NCI-H2171 treated with DMSO at 0.1 percent for 48 hours (cell line): ENCODE measurements around the gene SRC.
A peak's percentile ranks its signal among the peaks of the same experiment; 100 is the strongest.

Source experiments
- DNase-seq: peaks from one replicate; lab custom pipeline; 2025; lab: John Stamatoyannopoulos, UW

Gene SRC

DNA sequence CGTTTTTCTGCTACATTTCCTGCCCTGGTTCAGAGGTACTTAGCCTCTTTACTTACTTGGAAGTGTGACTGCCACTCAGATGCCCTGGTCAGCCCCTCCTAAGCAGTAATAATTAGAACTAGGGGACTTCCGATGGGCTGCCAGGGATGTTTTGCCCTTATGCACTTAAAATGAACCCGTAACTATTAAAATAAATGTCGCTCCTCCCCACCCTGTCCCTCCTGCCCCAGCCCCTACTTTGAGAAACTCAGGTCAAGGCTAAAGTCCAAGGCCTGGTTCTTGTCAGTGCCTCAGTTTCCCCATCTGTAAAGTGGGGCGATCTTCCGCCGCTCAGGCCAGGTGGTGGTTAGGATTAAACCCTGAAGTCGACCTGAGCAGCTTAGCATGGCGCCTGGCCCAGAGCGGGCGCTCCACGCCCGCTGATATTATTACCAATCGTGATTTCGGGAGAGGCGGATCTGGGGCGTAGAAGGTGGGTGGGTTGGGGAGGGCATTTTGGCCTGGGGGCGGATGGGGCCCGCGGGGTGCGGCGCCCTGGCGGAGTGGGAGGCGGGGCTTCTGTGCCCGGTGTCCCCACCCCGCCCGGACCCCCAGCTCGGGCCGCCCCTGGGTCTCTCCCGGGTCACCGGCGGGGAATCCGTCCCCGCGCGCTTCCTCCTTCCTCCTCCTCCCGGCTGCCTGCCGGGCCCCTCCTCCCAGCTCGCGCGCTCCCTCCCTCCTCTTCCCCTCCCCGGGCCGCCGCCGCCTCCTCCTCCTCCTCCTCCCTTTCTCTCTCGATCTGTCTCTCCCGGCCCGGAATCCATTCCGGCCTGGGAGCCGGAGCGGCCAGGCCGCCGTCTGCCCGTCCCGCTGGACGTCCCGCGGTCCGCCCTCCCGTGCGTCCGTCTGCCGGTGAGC, at the start of gene SRC:
Gene SRC, plus strand, starts transcription at position 802 of the 897 bp plus-strand sequence. CDS start 38,014 bp downstream, outside the sequence.
- DNase-seq: peak; percentile 64

DNA sequence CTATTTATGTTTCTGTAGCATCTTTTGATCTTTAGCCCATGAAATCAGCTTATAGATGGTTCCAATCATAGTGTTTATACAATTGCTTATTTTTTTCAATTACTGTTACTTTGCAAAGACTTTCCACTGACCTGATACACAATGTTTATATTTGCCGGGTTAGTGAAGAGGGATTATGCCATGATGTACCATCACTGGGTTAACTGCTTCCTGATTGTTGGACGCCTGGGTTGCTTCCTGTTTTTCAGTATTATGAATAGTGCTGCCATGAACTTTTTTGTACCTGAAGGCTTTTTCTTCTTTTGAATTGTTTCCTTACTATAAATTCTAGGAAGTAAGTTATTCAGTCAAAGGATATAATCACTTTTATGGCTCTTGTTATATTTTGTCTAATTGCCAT, 49.6 kb upstream of the SRC start:
- no peak for DNase-seq

DNA sequence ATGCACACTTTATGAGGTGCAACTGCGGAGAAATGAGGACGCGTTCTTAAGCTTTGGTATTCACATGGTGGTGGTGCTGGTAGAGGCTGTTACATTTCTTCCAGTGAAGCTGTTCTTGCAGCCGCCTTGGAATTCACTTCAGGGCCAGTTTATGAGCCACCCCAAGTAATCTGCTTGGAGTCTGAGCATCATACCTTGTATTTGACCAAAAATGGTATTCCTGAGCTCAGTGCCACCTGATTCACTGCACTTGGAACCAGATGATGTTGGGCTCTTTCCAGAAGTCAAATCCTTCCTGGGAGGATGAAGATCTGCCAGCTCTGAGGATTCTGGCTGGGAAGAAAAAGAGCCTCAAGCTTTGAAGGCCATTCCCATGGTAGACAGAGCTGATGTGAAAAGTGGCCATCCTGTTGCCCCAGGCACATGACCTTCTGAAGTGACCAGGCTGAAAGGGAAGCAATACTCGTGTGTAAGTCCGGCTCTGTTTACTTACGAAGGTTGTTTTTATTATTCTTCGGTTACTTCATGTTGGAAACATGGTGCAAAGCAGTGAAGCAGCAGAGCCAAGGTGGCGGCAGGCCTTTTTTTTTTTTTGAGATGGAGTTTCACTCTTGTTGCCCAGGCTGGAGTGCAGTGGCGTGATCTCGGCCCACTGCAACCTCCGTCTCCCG, 48.7 kb upstream of the SRC start:
- no peak for DNase-seq

DNA sequence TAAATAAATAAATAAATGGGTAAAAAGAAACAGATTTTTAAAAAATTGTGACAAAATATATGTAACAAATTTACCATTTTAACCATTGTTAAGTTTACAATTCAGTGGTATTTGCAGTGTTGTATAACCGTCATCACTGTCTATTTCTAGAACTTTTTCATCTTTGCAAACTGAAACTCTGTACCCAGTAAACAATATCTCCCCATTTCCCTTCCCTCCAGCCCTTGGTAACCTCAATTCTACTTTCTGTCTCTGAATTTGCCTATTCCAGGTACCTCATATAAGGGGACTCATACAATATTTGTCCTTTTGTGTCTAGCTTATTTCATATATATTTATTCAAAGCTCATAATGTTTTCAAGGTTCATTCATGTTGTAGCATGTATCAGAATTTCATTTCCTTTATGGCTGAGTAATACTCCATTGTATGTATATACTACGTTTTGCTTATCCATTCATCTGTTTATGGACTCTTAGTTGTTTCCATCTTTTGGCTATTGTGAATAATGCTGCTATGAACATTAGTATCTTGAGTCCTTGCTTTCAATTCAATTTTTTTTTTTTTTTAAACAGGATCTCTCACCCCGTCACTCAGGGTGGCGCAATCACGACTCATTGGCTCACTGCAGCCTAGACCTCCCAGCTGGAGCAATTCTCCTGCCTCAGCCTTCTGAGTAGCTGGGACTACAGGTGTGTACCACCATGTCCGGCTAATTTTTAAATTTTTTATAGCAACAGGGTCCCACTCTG, 47.6 kb upstream of the SRC start:
- DNase-seq: no peak

DNA sequence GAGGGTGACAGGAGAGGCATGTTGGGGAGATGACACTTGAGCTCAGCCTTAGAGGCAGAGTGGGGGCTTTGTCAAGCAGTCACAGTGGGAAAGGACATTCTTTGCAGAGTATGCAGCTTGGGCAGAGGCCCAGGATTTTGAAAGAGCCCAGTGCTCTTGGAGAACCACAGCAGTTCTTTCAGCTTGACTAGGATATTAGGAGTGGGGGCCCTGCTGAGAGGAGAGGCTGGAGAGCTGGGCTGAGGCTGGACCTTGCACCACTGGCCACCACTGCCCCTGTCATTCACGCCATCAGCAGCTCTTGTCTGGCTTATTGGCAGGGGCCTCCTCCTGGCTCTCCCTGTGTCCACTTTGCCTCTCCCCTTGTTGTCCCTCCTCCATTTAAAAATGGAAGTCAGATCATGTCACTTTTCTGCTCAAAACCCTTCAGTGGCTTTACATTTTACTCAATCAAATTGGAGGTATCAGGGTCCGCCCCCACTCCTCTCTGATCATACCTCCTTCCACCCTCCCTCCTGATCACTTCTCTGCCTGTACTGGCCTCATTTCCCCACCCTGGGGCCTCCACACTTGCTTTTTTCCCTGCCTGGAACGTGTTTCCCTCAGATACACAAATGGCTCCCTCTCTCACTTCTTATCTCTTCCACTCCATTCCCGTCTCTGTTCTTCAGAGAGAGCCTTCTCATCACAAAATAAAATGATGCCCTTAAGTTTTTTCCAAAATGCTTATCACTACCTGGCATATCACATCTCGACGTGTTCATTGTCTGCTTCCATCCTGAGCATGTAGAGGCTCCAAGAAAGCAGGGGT, 46.0 kb upstream of the SRC start:
- no peak for DNase-seq

DNA sequence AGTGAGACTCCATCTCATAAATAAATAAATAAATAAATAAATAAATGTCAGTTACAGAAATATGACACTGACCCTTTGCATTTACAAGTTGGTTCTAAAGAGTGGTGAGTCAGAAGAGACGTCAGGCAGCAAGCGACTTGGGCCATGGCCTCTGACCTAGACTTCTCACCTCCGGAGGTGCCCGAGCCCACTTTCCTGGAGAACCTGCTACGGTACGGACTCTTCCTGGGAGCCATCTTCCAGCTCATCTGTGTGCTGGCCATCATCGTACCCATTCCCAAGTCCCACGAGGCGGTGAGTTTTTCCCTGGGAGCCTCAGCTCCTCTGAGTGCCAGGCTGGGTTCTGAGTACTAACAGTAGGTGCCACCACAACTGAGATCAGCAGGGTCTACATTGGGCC, 44.8 kb upstream of the SRC start:
- DNase-seq: no peak

DNA sequence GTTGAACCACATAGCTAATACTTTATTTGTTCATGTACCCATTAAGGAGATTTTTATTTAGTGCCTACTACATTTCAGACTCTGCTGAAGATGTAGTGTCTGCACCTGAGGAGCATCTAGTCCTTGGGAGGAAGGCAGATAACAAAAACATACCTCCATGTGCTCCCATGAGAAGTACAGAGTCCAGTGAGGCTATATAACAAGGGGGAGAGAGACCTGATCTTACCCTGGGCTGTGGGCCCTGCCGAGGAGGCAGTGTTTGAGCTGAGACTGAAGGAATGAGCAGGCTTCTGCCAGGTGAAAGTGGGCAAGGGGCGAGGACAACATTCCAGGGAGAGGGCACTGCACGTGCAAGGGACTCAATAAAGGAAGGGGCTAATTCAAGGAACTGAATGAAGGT, 44.4 kb upstream of the SRC start:
- DNase-seq: no peak

DNA sequence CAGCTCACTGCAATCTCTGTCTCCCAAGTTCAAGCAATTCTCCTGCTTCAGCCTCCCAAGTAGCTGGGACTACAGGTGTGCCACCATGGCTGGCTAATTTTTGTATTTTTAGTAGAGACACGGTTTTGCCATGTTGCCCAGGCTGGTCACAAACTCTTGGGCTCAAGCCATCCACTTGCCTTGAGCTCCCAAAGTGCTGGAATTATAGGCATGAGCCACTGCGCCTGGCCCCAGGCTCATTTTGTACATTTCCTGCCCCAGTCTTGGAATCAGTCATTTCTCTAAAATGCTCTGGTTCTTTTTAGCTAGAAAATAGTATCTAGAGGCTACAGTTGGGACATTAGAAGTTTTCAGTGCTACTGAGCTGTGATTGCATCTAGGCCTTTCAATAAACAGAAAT, 43.0 kb upstream of the SRC start:
- DNase-seq: no peak

DNA sequence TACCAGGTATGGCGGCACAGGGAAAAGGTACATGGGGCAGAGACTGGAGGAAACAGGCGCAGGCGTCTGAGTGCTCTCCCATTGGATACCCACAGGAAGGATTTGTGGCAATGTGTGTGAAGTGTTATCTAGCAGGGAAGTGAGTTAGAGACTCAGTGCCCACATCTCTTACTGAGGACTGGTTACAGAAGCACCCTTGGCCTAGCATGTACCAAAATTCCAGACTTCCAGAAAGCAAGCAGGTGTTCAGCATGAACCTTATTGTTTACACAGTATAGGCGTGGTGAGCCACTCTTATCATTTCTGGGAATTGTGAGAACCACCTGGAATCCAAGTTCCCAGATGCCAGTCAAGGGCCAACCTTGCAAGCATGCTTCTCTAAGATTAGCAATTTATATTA, 42.3 kb upstream of the SRC start:
- DNase-seq: peak; percentile 71

DNA sequence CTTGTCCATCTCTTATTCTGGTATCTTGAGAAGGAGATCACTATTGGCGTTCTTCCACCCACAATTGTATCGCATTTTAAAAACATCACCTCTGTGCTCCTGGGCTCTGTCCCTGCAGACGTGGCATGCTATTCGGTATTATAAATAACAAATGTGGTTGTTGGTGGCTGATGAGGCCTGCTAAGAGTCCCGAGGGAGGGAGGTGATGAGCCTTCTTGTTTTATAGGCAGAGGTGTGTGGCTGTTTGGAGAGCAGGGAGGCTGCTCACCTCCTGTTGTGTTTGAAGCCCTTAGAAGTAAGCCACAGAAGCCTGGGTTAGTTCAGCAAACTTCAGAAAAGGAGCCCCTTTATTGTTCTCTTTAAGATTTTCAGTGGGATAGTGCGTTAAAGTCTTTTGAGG, 40.9 kb upstream of the SRC start:
- peak; percentile 55 for DNase-seq

DNA sequence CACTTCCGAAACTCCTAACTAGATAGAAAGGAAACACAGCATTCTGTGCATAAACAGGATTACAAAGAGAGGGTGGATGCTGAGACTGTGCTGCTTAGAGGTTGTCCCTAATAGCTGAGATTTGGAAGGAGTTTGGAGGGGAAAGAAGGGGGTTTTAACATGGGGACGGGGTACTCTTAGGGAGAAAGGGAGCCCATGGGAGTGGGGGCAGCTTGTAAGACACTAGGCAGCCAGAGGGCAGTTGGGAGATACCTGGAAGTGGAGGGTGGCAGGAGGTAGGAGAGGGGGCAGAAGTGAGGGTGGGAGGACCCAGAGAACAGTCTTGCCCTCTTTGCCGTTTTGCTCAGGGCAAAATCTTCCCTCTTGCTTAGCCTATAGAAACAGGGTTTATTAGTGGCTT, 40.1 kb upstream of the SRC start:
- no peak for DNase-seq

DNA sequence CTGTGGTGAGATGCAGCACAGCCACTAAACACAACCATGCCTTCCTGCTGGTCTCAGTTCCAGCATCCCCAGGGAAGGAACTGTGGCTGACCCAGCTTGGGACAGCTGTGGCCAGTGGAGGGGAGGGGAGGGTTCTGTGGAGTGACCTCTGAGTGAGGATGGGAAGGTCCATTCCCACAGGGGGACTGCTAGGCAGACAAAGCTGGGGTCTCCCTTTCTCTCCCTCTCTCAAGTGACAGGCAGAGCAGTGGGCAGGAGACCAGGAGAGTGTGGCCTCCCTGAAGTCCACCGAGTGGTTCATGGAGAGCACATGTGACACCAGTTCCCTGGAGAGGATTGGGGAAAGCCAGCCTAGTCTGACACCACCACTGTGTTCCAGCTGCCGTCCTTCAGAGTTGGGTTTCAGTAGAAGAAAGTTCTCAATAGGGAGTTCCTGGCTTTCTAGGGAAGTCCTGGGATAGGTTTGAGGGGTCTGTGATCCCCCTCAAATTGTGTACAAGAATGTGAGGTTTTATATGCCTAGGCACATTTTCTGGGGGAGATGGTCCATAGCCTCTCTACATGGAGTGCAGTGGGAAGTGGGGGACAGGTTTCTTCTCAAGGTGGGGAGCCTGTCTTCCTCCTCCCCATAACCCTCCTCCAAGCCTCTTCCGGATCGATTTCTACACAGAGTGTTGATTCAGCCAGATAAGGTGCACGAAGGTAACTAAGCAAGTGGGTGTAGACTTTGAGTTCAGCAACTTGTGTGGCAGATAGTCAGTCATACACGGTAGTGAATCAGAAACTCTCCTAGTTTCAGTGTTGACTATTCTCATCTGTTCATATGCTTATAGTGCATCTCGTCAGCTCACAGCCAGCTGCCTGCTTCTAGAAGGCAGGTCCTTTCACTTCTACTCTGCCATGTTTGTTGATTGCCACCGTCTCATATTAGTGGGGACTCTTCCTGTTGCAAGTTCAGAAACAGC, 37.6 kb upstream of the SRC start:
- DNase-seq: no peak

DNA sequence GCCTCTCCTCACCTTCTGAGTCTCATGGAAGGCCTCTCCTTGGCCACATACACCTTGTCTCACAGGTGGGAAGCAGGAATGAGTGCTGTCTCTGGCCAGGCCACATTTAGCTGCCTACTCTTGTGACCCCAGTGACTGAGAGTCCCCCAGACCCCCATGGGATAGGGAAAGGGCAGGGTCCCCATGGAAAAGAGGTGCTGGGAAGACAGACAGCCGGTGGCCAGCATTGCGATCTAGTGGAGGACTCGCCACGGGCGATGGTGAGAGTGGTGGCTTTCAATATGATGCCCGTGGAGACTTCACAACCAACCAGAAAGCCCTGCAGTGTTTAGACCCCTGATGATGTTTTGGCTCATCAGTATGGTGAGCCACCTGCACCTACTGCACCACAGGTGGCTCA, 36.6 kb upstream of the SRC start:
- no peak for DNase-seq

DNA sequence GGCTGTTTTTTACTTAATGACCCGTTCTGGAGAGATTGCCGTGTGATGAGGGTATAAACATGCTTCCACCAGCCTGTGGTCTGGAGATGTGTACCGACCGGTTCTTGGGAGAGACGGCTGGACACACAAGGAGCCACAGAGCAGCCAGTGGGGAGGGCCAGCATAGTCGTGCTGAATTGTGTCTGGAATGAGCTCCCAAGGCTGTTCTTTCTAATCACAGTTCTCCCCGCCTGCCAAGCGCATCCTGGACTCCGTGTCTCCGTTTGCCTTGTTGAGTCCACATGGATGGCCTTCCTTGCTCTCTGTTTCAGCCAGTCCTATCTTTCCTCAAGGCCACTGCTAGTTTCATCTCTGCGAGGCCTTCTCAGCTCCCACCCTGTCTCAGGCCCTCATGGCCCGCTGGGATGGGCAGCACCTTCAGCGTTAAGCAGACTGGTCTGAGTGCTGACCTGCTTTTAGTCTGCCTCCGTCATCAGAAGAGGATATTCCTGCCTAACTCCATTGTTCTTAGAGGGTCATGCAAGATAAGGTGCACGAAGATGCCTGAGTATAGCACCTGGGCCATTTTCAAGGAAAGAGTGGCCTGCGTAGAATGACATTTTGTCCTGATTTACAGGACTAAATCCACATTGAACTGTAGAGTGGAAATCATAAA, 35.9 kb upstream of the SRC start:
- DNase-seq: no peak

DNA sequence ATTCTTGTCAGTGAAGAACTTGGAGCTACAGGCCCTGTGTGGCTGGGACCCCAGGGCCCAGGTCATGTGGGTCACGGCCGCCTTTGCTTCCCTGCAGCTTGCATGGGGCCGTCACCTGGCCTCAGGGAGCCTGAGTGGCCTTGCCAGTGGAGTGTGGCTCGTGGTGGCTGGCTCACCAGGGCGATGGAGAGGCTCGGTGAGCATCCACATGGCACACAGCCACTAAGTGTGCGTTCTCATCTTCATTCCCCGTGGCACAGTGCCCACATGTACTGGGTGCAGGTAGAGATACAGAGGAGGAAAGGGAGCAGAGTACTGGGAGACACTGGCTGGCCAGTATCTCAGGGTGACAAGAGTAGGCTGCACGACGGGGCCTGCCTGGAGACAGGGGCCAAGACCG, 35.0 kb upstream of the SRC start:
- no peak for DNase-seq

DNA sequence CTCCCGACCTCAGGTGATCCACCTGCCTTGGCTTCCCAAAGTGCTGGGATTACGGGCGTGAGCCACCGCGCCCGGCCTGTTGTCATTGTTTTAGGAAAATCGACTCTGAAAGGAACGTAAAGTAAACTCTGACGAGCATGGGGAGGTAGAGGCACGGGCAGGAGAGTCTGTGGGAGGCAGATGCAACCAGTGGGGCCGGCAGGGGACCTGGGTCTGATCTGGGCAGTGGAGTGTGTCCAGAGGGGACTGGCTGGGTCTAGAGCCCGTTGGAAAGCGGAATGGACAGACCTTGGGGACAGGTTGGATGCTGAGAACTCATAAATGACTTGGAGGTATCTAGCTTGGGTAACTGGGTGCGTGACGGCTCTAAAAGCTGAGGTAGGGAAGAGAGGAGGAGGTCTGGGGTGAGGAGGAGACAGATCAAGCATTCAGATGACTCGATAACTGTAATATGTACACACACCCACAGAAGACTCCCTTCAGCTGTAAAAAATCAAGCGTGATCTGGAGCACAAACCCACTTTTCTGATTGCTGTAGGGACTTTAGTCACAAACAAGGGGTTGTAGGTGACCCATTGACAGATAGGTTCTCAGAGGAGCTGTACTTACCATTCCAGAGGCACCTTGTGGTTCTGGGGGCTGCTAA, 34.1 kb upstream of the SRC start:
- DNase-seq: no peak

DNA sequence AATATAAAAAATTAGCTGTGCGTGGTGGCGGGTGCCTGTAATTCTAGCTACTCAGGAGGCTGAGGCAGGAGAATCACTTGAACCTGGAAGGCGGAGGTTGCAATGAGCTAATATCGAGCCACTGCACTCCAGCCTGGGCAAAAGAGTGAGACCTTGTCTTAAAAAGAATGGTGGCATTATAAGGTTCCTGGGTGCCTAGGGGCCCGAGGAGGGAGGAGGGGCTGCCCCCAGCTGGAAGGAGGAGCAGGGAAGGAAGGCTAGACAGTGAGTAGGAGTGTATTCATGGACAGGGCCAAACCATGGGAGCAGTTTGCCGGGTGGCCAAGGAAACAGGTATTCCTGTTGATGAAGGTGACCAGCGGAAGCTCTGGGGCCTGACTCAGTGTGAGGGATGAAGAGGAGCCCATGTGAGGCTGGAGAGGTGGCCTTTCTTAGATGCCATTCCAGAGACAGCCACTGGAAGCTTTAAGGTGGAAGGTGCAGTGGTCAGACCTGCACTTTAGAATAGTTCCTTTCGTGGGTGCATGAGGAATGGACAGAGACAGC, 32.3 kb upstream of the SRC start:
- DNase-seq: no peak

DNA sequence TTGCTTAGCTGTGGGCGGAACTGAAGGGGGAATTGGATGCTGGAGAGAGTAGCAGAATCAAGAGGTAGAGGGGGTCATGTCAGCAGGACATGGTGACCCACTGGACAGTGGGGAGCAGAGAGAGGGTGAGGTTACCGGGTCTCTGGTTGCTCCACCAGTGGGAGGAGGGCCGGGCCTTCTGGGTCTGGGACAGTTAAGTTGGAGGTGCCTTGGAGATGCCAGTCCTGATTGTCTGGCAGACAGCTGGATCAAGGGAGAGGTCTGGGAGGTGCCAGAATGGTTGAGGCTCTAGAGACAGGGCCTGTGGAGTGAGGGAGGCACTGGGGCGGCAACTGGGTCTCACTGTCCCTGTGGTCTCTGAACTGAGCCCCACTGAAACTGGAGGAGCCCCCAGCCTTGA, 31.8 kb upstream of the SRC start:
- no peak for DNase-seq

DNA sequence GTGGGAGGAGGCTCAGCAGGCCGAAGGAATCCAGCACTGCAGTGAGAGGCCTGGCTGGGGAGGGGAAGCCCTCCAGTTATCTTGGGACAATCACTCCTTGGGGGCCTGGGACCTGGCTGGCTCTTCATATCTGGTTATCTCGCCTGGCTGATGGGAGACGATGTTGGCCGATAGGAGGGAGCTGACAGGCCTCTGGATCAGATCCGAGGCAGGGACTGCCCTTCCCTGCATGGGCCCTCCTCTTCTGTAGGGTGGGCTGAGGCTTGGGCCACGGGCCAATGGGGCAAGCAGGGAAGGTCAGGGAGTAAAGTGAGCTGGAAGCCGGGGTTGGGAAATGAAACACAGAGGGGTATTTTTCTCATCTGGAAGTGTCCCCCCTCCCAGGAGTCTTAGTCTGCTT, 31.3 kb upstream of the SRC start:
- no peak for DNase-seq
